SK-N-MC (cell line): Measurements from ENCODE around the gene MAGEF1.

Experiments
- EZH2 ChIP-seq: fragments of 200-600 bp; sonication (generic); IDR thresholded peaks from one replicate; pipeline ENCODE4 v1.6.1; 2017; ENCODE audit warnings: antibody characterized with exemption
- FOXP2 ChIP-seq: optimal IDR thresholded peaks from 2 replicates; pipeline ENCODE3; 2011; ENCODE audit warnings: mild to moderate bottlenecking, moderate library complexity; ENCODE audit not compliant: insufficient read depth; ENCODE audit errors: extremely low read length, control extremely low read depth
- POLR2AphosphoS5 ChIP-seq: IDR thresholded peaks from 2 replicates; pipeline ENCODE4 v1.6.1; 2012; ENCODE audit warnings: mild to moderate bottlenecking, low read depth, low read length, borderline replicate concordance

DNA sequence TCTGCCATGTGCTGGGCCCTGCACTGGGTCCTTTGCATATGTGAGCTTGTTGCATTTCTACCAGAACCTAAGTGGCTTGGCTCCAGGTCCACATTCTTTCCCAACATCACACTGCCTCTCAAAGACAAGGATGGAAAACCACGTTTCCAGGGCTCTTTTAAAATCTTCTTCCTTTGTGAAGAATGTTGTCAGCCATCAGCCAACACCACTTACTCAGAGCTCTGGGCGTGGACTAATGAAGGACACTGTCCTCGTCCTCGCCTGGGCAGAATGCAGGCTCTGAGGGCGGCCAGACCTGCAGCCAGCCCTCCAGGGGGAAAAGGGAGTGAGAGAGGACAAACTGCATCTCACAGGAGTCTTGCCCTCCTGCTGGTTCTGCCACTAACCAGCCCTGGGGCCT lies 49.7 kb downstream of the MAGEF1 start:
- TF ChIP-seq EZH2 (no peak), POLR2AphosphoS5 (no peak), FOXP2 (no peak)
